ENCODE data around the gene SYNPO2.
"Not testable (repeated sequence)": the region's sequence is repeated elsewhere in the genome, so short reads cannot be mapped to it uniquely, and the experiment has no call there.

The SYNPO2 gene

DNA sequence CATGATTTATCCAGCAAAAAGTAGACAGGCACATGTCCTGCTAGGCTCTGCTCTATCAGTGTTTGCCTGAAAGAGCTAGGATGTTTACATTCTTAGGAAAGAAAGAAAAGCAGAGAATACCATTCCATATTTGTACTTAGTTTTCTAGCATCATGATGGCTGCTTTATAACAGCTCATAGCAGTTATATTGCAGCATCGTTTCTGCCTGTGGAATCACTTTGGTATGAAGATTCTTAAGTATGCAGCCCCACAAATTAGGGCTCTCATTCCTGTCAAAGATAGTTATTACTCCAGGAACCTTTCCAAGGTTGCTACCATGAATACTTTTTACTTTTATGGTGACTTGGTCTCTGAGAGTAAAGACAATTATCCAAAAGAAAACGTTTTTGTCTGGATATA is 128.0 kb downstream of the SYNPO2 start:
- Mint-ChIP-seq H3K9me3 (no peaks in the 10 kb centered on the region), H3K27me3 (ENCODE audit: low read depth, poor library complexity) (peaks cover 6% of the 10 kb centered on the region), H3K4me1 (no peaks in the 10 kb centered on the region), H3K27ac (no peak overlapping the region), H3K36me3 (ENCODE audit: low read depth) (no peaks in the 10 kb centered on the region), H3K4me3 (no peak overlapping the region)
- DNase-seq, result no peak
- TF ChIP-seq CTCF (IDR thresholded peaks at IDR 0.05), result no peak

DNA sequence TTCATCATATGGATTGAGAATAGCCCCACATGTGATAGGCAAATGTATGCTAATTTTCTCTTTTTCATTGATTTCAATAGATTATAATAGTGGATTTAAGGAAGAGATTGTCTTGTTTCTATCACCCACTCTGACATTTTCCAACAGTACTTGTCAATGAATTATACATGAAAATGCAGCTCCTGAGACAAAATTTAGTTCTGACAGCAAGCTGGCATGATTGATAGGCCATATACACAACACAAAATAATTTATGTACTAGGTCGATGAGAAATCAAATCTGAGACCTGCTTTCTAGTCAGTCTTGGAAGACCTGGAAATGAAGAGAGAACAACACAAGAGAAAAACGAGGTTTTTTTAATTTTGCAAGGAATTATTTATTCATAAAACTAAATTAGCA is 129.0 kb downstream of the SYNPO2 start:
- no peak for TF ChIP-seq CTCF (IDR thresholded peaks at IDR 0.05)
- Mint-ChIP-seq H3K27me3 (ENCODE audit: low read depth, poor library complexity) (peaks cover 10% of the 10 kb centered on the region), H3K4me1 (no peaks in the 10 kb centered on the region), H3K36me3 (ENCODE audit: low read depth) (no peaks in the 10 kb centered on the region), H3K9me3 (no peaks in the 10 kb centered on the region), H3K4me3 (no peak overlapping the region), H3K27ac (no peak overlapping the region)
- no peak for DNase-seq

- Mint-ChIP-seq H3K4me1 (no peaks in the 10 kb centered on the region), H3K4me3 (no peak overlapping the region), H3K36me3 (ENCODE audit: low read depth) (no peaks in the 10 kb centered on the region), H3K27ac (no peak overlapping the region), H3K27me3 (ENCODE audit: low read depth, poor library complexity) (peaks cover 10% of the 10 kb centered on the region), H3K9me3 (no peaks in the 10 kb centered on the region)
- no peak for TF ChIP-seq CTCF (IDR thresholded peaks at IDR 0.05)
- DNase-seq, result no peak
These were observed 131.5 kb downstream of the SYNPO2 start for GRCh38 chr4:119020158-119020557.

DNA sequence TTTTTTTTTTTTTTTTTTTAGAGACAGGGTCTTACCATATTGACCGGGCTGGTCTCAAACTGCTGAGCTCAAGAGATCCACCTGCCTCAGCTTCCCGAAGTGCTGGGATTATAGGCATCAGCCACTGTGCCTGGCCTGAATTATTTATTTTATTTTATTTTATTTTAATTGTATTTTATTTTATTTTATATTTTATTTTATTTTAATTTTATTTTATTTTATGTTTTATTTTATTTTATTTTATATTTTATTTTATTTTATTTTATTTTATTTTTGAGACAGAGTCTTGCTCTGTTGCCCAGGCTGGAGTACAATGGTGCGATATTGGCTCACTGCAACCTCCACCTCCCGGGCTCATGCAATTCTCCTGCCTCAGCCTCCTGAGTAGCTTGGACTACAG is 133.9 kb downstream of the SYNPO2 start:
- not testable (repeated sequence) for H3K9me3 Mint-ChIP-seq; DNase-seq; H3K27ac Mint-ChIP-seq; H3K36me3 Mint-ChIP-seq (ENCODE audit: low read depth); H3K4me3 Mint-ChIP-seq
- peaks cover 11% of the 10 kb centered on the region for H3K27me3 Mint-ChIP-seq (ENCODE audit: low read depth, poor library complexity)
- peaks cover 17% of the 10 kb centered on the region for H3K4me1 Mint-ChIP-seq

GRCh38 chr4:119024102-119024501 is 135.4 kb downstream of the SYNPO2 start:
- Mint-ChIP-seq H3K36me3 (ENCODE audit: low read depth) (no peaks in the 10 kb centered on the region), H3K9me3 (no peaks in the 10 kb centered on the region), H3K4me1 (peaks cover 22% of the 10 kb centered on the region), H3K27me3 (ENCODE audit: low read depth, poor library complexity) (peaks cover 11% of the 10 kb centered on the region), H3K27ac (no peak overlapping the region), H3K4me3 (no peak overlapping the region)
- no peak for DNase-seq
- no peak for TF ChIP-seq CTCF (IDR thresholded peaks at IDR 0.05)

GRCh38 chr4:119025420-119025819 is 136.8 kb downstream of the SYNPO2 start:
- no peak overlapping the region for H3K4me3 Mint-ChIP-seq
- H3K27me3 Mint-ChIP-seq (ENCODE audit: low read depth, poor library complexity), result peaks cover 11% of the 10 kb centered on the region
- peaks cover 22% of the 10 kb centered on the region for H3K4me1 Mint-ChIP-seq
- H3K36me3 Mint-ChIP-seq (ENCODE audit: low read depth), result no peaks in the 10 kb centered on the region
- no peak overlapping the region for H3K27ac Mint-ChIP-seq
- H3K9me3 Mint-ChIP-seq, result no peaks in the 10 kb centered on the region
- no peak for DNase-seq
- TF ChIP-seq CTCF (IDR thresholded peaks at IDR 0.05), result no peak

All from nephron progenitor cell (in vitro differentiated cells).